Neuronal stem cell (in vitro differentiated cells): ENCODE results near the gene EIF2B1.

Source experiments
- DNase-seq: peaks from one replicate; pipeline ENCODE4 v3.0.0-alpha.2; 2013; ENCODE audit warnings: low spot score
- H2AFZ ChIP-seq: one replicate; pipeline ENCODE4 v1.6.1; 2013; ENCODE audit warnings: mild to moderate bottlenecking, low read length, inconsistent platforms
- H2AK5ac ChIP-seq: 2 replicates; pipeline ENCODE4 v1.6.1; 2013; ENCODE audit warnings: low read depth, mild to moderate bottlenecking, inconsistent platforms, low read length, moderate library complexity, mixed read lengths
- H2BK120ac ChIP-seq: 2 replicates; pipeline ENCODE4 v1.6.1; 2013; ENCODE audit warnings: low read depth, mild to moderate bottlenecking, inconsistent platforms, low read length, moderate library complexity, mixed read lengths
- H2BK12ac ChIP-seq: one replicate; pipeline ENCODE4 v1.6.1; 2013; ENCODE audit warnings: low read length, inconsistent platforms
- H2BK15ac ChIP-seq: 2 replicates; pipeline ENCODE4 v1.6.1; 2013; ENCODE audit warnings: mild to moderate bottlenecking, low read length, inconsistent platforms, mixed read lengths
- H2BK5ac ChIP-seq: one replicate; pipeline ENCODE4 v1.6.1; 2013; ENCODE audit warnings: inconsistent platforms, mild to moderate bottlenecking, low read length, moderate library complexity
- H3K14ac ChIP-seq: one replicate; pipeline ENCODE4 v1.6.1; 2013; ENCODE audit warnings: low read length, inconsistent platforms
- H3K18ac ChIP-seq: 2 replicates; pipeline ENCODE4 v1.6.1; 2013; ENCODE audit warnings: low read length, inconsistent platforms
- H3K23ac ChIP-seq: 2 replicates; pipeline ENCODE4 v1.6.1; 2013; ENCODE audit warnings: low read depth, mild to moderate bottlenecking, mixed read lengths, low read length, inconsistent platforms; ENCODE audit not compliant: poor library complexity
- H3K27ac ChIP-seq: replicated peaks from 3 replicates; pipeline ENCODE4 v1.5.1; 2013; ENCODE audit warnings: low read length, inconsistent platforms
- H3K27me3 ChIP-seq, 3 experiments: 2 replicates each; pipeline ENCODE4 v1.6.1; 2013; ENCODE audit warnings: low read length in 3 of 3, mild to moderate bottlenecking in 2 of 3, inconsistent platforms in 1 of 3, low read depth in 1 of 3, mixed read lengths in 1 of 3, moderate library complexity in 1 of 3; ENCODE audit not compliant: control insufficient read depth in 3 of 3, insufficient read depth in 3 of 3
- H3K36me3 ChIP-seq, 2 donors: replicated peaks in 1 of 2; 2 replicates each; pipeline ENCODE4 v1.6.1; 2013; ENCODE audit warnings: low read length in 2 of 2; ENCODE audit not compliant: control insufficient read depth in 2 of 2, insufficient read depth in 2 of 2
- H3K4ac ChIP-seq: 2 replicates; pipeline ENCODE4 v1.6.1; 2013; ENCODE audit warnings: inconsistent platforms, mild to moderate bottlenecking, low read length, moderate library complexity
- H3K4me1 ChIP-seq, 2 donors: 1 replicate in 1 of 2; 2 replicates in 1 of 2; pipeline ENCODE4 v1.6.1; 2013; ENCODE audit warnings: low read length in 2 of 2, low read depth in 1 of 2; ENCODE audit not compliant: control insufficient read depth in 2 of 2, insufficient read depth in 1 of 2
- H3K4me2 ChIP-seq: one replicate; pipeline ENCODE4 v1.6.1; 2013; ENCODE audit warnings: mild to moderate bottlenecking, low read length, inconsistent platforms; ENCODE audit not compliant: insufficient read depth, poor library complexity, severe bottlenecking
- H3K4me3 ChIP-seq, 2 donors: 2 replicates each; pipeline ENCODE4 v1.5.1; 2013; ENCODE audit warnings: low read length in 2 of 2, mild to moderate bottlenecking in 2 of 2, inconsistent platforms in 1 of 2, moderate library complexity in 1 of 2
- H3K79me1 ChIP-seq: one replicate; pipeline ENCODE4 v1.6.1; 2013; ENCODE audit warnings: low read depth, mild to moderate bottlenecking, inconsistent platforms, low read length, moderate library complexity
- H3K9ac ChIP-seq: one replicate; pipeline ENCODE4 v1.6.1; 2013; ENCODE audit warnings: mild to moderate bottlenecking, low read depth, low read length, inconsistent platforms; ENCODE audit not compliant: poor library complexity
- H3K9me3 ChIP-seq, 2 donors: replicated peaks in 1 of 2; 2 replicates each; pipeline versions ENCODE3 to v1.6.1; 2013; ENCODE audit warnings: low read length in 2 of 2, mild to moderate bottlenecking in 2 of 2, inconsistent platforms in 1 of 2, low read depth in 1 of 2, mixed read lengths in 1 of 2, moderate library complexity in 1 of 2; ENCODE audit not compliant: control insufficient read depth in 2 of 2, insufficient read depth in 1 of 2
- H4K8ac ChIP-seq: one replicate; pipeline ENCODE4 v1.6.1; 2013; ENCODE audit warnings: low read depth, mild to moderate bottlenecking, inconsistent platforms, low read length, moderate library complexity
- H4K91ac ChIP-seq: one replicate; pipeline ENCODE4 v1.6.1; 2013; ENCODE audit warnings: low read length, low read depth, mild to moderate bottlenecking, inconsistent platforms; ENCODE audit not compliant: poor library complexity
- WGBS, 2 donors: extraction: QIAGEN DNeasy Blood & Tissue Kit; methylation state at CpG; one replicate each; pipeline ENCODE4 v1.1.7; 2013; ENCODE audit warnings: missing lambda C conversion rate in 2 of 2, mixed read lengths in 1 of 2; ENCODE audit not compliant: insufficient read length in 2 of 2, insufficient replicate concordance in 1 of 2; ENCODE audit errors: extremely low coverage in 2 of 2; 5-methylcytosine and 5-hydroxymethylcytosine counted together

Gene EIF2B1

DNA sequence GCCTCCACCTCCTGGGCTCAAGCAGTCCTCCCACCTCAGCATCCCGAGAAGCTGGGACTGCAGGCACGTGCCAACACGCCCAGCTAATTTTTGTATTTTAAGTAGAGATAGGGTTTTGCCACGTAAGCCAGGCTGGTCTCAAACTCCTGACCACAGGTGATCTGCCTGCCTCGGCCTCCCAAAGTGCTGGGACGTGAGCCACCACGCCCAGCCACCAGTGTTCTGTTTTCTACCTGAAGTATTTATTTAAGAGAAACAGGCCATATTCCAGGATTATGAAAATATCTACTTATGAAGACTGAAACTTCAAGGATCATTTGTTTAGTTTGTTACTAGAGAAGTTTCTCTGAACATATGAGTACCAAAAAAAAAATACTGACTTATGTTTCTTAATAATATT, 10.4 kb upstream of the EIF2B1 start:
- Histone ChIP-seq H3K4me1 (no peaks in the 10 kb centered on the region), H4K91ac (no peak overlapping the region), H2BK15ac (no peak overlapping the region), H3K23ac (no peak overlapping the region), H2BK5ac (no peak overlapping the region), H2BK120ac (no peak overlapping the region), H3K9ac (no peak overlapping the region), H3K27me3 (no peaks in the 10 kb centered on the region), H3K4me3 (no peak overlapping the region), H2AK5ac (no peak overlapping the region), H3K18ac (no peak overlapping the region), H3K4ac (no peak overlapping the region), H3K27ac (no peak overlapping the region), H3K4me2 (no peak overlapping the region), H3K36me3 (peaks cover 16 to 84% of the 10 kb centered on the region in 2 donors), H3K14ac (no peak overlapping the region), H2AFZ (no peak overlapping the region), H2BK12ac (no peak overlapping the region), H3K9me3 (no peaks in the 10 kb centered on the region), H4K8ac (no peak overlapping the region), H3K79me1 (peaks cover 2% of the 10 kb centered on the region)
- DNase-seq = no peak
- WGBS, 2 donors = no CpG with 5 or more reads among the region's 7 CpGs

- peak overlapping the region; percentile 77 for H3K9ac ChIP-seq
- H2BK5ac ChIP-seq = no peak overlapping the region
- no peak overlapping the region for H2BK15ac ChIP-seq
- WGBS, 2 donors = no CpG with 5 or more reads among the region's 19 CpGs
- no peak for DNase-seq
- H3K27ac ChIP-seq = no peak overlapping the region
- peak overlapping the region; percentile 81 for H3K4me2 ChIP-seq
- no peaks in the 10 kb centered on the region for H3K27me3 ChIP-seq
- no peak overlapping the region for H3K14ac ChIP-seq
- no peak overlapping the region for H4K8ac ChIP-seq
- no peak overlapping the region for H3K4ac ChIP-seq
- peak overlapping the region; percentile 27 for H2AK5ac ChIP-seq
- H3K4me3 ChIP-seq = peak overlapping the region; percentile 90 to 92
- H3K36me3 ChIP-seq = peaks cover 12 to 27% of the 10 kb centered on the region in 2 donors
- no peak overlapping the region for H2BK120ac ChIP-seq
- H3K23ac ChIP-seq = no peak overlapping the region
- H3K79me1 ChIP-seq = no peaks in the 10 kb centered on the region
- no peak overlapping the region for H4K91ac ChIP-seq
- H2AFZ ChIP-seq = peak overlapping the region; percentile 70
- H2BK12ac ChIP-seq = no peak overlapping the region
- no peak overlapping the region for H3K18ac ChIP-seq
- no peaks in the 10 kb centered on the region for H3K9me3 ChIP-seq
- H3K4me1 ChIP-seq = peaks cover 2 to 9% of the 10 kb centered on the region in 2 donors
Measured at GRCh38 chr12:123634142-123634561, 666 bp upstream of the EIF2B1 start.

GRCh38 chr12:123621619-123622530, 11.6 kb downstream of the EIF2B1 start:
- H3K27ac ChIP-seq = no peak overlapping the region
- no peak overlapping the region for H2BK120ac ChIP-seq
- H2AK5ac ChIP-seq = no peak overlapping the region
- no peak overlapping the region for H2BK15ac ChIP-seq
- H2BK5ac ChIP-seq = no peak overlapping the region
- no peak overlapping the region for H3K14ac ChIP-seq
- WGBS, 2 donors = no CpG with 5 or more reads among the region's 15 CpGs
- no peak overlapping the region for H4K8ac ChIP-seq
- no peaks in the 10 kb centered on the region for H3K4me1 ChIP-seq
- no peaks in the 10 kb centered on the region for H3K27me3 ChIP-seq
- no peak overlapping the region for H4K91ac ChIP-seq
- no peak overlapping the region for H3K18ac ChIP-seq
- DNase-seq = no peak
- no peak overlapping the region for H3K4me3 ChIP-seq
- no peak overlapping the region for H3K4me2 ChIP-seq
- H3K23ac ChIP-seq = no peak overlapping the region
- H3K79me1 ChIP-seq = no peaks in the 10 kb centered on the region
- H3K36me3 ChIP-seq = peaks cover 42 to 95% of the 10 kb centered on the region in 2 donors
- H3K4ac ChIP-seq = no peak overlapping the region
- H2AFZ ChIP-seq = no peak overlapping the region
- no peaks in the 10 kb centered on the region for H3K9me3 ChIP-seq
- H3K9ac ChIP-seq = no peak overlapping the region
- no peak overlapping the region for H2BK12ac ChIP-seq

GRCh38 chr12:123621101-123621500, 12.4 kb downstream of the EIF2B1 start:
- no peaks in the 10 kb centered on the region for H3K79me1 ChIP-seq
- H3K14ac ChIP-seq = no peak overlapping the region
- no peaks in the 10 kb centered on the region for H3K27me3 ChIP-seq
- H2AFZ ChIP-seq = no peak overlapping the region
- H3K4me2 ChIP-seq = no peak overlapping the region
- H3K4me1 ChIP-seq = no peaks in the 10 kb centered on the region
- no peak overlapping the region for H4K91ac ChIP-seq
- peaks cover 42 to 95% of the 10 kb centered on the region in 2 donors for H3K36me3 ChIP-seq
- no peak overlapping the region for H3K4ac ChIP-seq
- H3K4me3 ChIP-seq = no peak overlapping the region
- H3K27ac ChIP-seq = no peak overlapping the region
- no peak overlapping the region for H2BK120ac ChIP-seq
- H4K8ac ChIP-seq = no peak overlapping the region
- H2BK5ac ChIP-seq = no peak overlapping the region
- no peak overlapping the region for H3K23ac ChIP-seq
- no peak overlapping the region for H2BK12ac ChIP-seq
- H2AK5ac ChIP-seq = no peak overlapping the region
- DNase-seq = no peak
- no peak overlapping the region for H2BK15ac ChIP-seq
- no CpG with 5 or more reads among the region's 8 CpGs for WGBS, 2 donors
- H3K9ac ChIP-seq = no peak overlapping the region
- no peak overlapping the region for H3K18ac ChIP-seq
- no peaks in the 10 kb centered on the region for H3K9me3 ChIP-seq
